H1 (cell line): ENCODE results near the gene DOCK8. TPM values are rescaled to one million over a fixed set of nuclear protein-coding genes. Genes with fewer than 3 reads are reported as not detected.

ENCODE experiments used
- CTCF ChIA-PET: fragments of 300-600 bp; sonication (Branson Sonifier 250); formaldehyde crosslinking; loops from one replicate; lab custom pipeline; 2021; ENCODE audit not compliant: partially characterized antibody; lab: Charles Lee
- POLR2A ChIA-PET: fragments of 300-600 bp; sonication (Branson Sonifier 250); formaldehyde crosslinking; loops from one replicate; lab custom pipeline; 2021; ENCODE audit warnings: inconsistent platforms; ENCODE audit not compliant: partially characterized antibody; lab: Charles Lee
- DNase-seq, 2 experiments: peaks; one replicate each; pipeline versions ENCODE4 v3.0.0 to v3.0.0-alpha.2; 2010 to 2022; ENCODE audit warnings: low spot score in 2 of 2, low read depth in 1 of 2, mixed read lengths in 1 of 2
- FAIRE-seq: peaks from 2 replicates; lab custom pipeline; 2011; peaks lifted over from hg19 to GRCh38; lab: Jason Lieb, UNC
- H2AFZ ChIP-seq: 2 replicates; pipeline ENCODE4 v1.8.1; 2012; ENCODE audit warnings: low read length, inconsistent platforms
- H2AK5ac ChIP-seq: 2 replicates; pipeline ENCODE4 v1.6.1; 2013; ENCODE audit warnings: low read depth, low read length
- H2BK120ac ChIP-seq: replicated peaks from 2 replicates; pipeline ENCODE3; 2013; ENCODE audit warnings: low read depth, low read length, inconsistent platforms
- H2BK12ac ChIP-seq: 2 replicates; pipeline ENCODE4 v1.6.1; 2013; ENCODE audit warnings: low read depth, low read length
- H2BK15ac ChIP-seq: 2 replicates; pipeline ENCODE4 v1.6.1; 2013; ENCODE audit warnings: low read length
- H2BK20ac ChIP-seq: 2 replicates; pipeline ENCODE4 v1.6.1; 2013; ENCODE audit warnings: low read length
- H2BK5ac ChIP-seq: 2 replicates; pipeline ENCODE4 v1.6.1; 2013; ENCODE audit warnings: low read depth, low read length
- H3K14ac ChIP-seq: 2 replicates; pipeline ENCODE4 v1.6.1; 2013; ENCODE audit warnings: inconsistent platforms; ENCODE audit not compliant: insufficient read length
- H3K18ac ChIP-seq: 2 replicates; pipeline ENCODE4 v1.6.1; 2013; ENCODE audit warnings: low read length; ENCODE audit errors: extremely low read depth
- H3K23ac ChIP-seq: 2 replicates; pipeline ENCODE4 v1.6.1; 2013; ENCODE audit warnings: inconsistent platforms; ENCODE audit not compliant: insufficient read length
- H3K23me2 ChIP-seq: 2 replicates; pipeline ENCODE4 v1.6.1; 2013; ENCODE audit warnings: low read depth, low read length
- H3K27ac ChIP-seq: 2 replicates; pipeline ENCODE4 v1.6.1; 2011; ENCODE audit warnings: low read depth, low read length, inconsistent platforms
- H3K27me3 ChIP-seq, 4 experiments: replicated peaks in 1 of 4; 1 replicate in 1 of 4; 2 replicates in 3 of 4; pipeline versions ENCODE4 v1.6.1 to v1.8.1; 2011 to 2013; ENCODE audit warnings: low read length in 3 of 4, mild to moderate bottlenecking in 3 of 4, inconsistent platforms in 2 of 4, mixed read lengths in 2 of 4, moderate library complexity in 1 of 4; ENCODE audit not compliant: control insufficient read depth in 3 of 4, insufficient read depth in 3 of 4; ENCODE audit errors: extremely low read depth in 1 of 4
- H3K36me3 ChIP-seq, 4 experiments: 2 replicates each; pipeline versions ENCODE4 v1.6.1 to v1.8.1; 2011 to 2013; ENCODE audit warnings: mild to moderate bottlenecking in 4 of 4, low read length in 3 of 4, moderate library complexity in 2 of 4, control low read depth in 1 of 4, inconsistent platforms in 1 of 4; ENCODE audit not compliant: insufficient read depth in 4 of 4, control insufficient read depth in 2 of 4
- H3K4ac ChIP-seq: replicated peaks from 2 replicates; pipeline ENCODE3; 2013; ENCODE audit warnings: low read length, low read depth, mixed read lengths, inconsistent platforms; ENCODE audit not compliant: insufficient read length
- H3K4me1 ChIP-seq, 4 experiments: replicated peaks in 1 of 4; 1 replicate in 1 of 4; 2 replicates in 3 of 4; pipeline versions ENCODE4 v1.6.1 to v1.8.1; 2011 to 2013; ENCODE audit warnings: low read length in 3 of 4, inconsistent platforms in 2 of 4, mixed read lengths in 1 of 4; ENCODE audit not compliant: insufficient read depth in 4 of 4, control insufficient read depth in 3 of 4
- H3K4me2 ChIP-seq, 2 experiments: 2 replicates each; pipeline versions ENCODE4 v1.6.1 to v1.8.1; 2011 to 2013; ENCODE audit warnings: low read depth in 2 of 2, low read length in 2 of 2, control low read depth in 1 of 2, inconsistent platforms in 1 of 2, mild to moderate bottlenecking in 1 of 2; ENCODE audit not compliant: insufficient read depth in 1 of 2
- H3K4me3 ChIP-seq, 4 experiments: fragments of 200-600, 300-600 bp in 1 of 4; sonication (generic), shearing (Covaris generic), sonication (Bioruptor Twin) in 1 of 4; 2 replicates each; pipeline versions ENCODE4 v1.5.1 to v1.8.1; 2011 to 2016; ENCODE audit warnings: low read length in 4 of 4, low read depth in 3 of 4, control low read depth in 2 of 4, inconsistent platforms in 2 of 4, mild to moderate bottlenecking in 2 of 4, mixed read lengths in 1 of 4, moderate library complexity in 1 of 4; ENCODE audit not compliant: insufficient read depth in 2 of 4; ENCODE audit errors: extremely low read depth in 1 of 4
- H3K56ac ChIP-seq: replicated peaks from 2 replicates; pipeline ENCODE3; 2013; ENCODE audit warnings: low read depth, mild to moderate bottlenecking, mixed read lengths, low read length, inconsistent platforms; ENCODE audit not compliant: insufficient read length
- H3K79me1 ChIP-seq: 2 replicates; pipeline ENCODE4 v1.6.1; 2013; ENCODE audit warnings: low read depth, low read length, control low read depth
- H3K79me2 ChIP-seq, 2 experiments: 2 replicates each; pipeline versions ENCODE4 v1.6.1 to v1.8.1; 2012 to 2013; ENCODE audit warnings: low read length in 2 of 2, mild to moderate bottlenecking in 2 of 2, inconsistent platforms in 1 of 2; ENCODE audit not compliant: insufficient read depth in 2 of 2, control insufficient read depth in 1 of 2
- H3K9ac ChIP-seq, 4 experiments: replicated peaks in 1 of 4; 1 replicate in 1 of 4; 2 replicates in 3 of 4; pipeline versions ENCODE4 v1.6.1 to v1.8.1; 2011 to 2013; ENCODE audit warnings: low read depth in 3 of 4, low read length in 3 of 4, control low read depth in 2 of 4, mild to moderate bottlenecking in 2 of 4, moderate library complexity in 2 of 4, inconsistent platforms in 1 of 4; ENCODE audit errors: extremely low read depth in 1 of 4
- H3K9me3 ChIP-seq, 2 experiments: 2 replicates each; pipeline versions ENCODE4 v1.6.1 to v1.8.1; 2012 to 2013; ENCODE audit warnings: mild to moderate bottlenecking in 2 of 2, moderate library complexity in 2 of 2, control low read depth in 1 of 2, inconsistent platforms in 1 of 2, low read depth in 1 of 2, low read length in 1 of 2, mixed read lengths in 1 of 2; ENCODE audit not compliant: insufficient read depth in 2 of 2
- H4K20me1 ChIP-seq, 2 experiments: replicated peaks in 1 of 2; 2 replicates each; pipeline versions ENCODE3 to v1.8.1; 2011 to 2013; ENCODE audit warnings: inconsistent platforms in 2 of 2, low read length in 2 of 2, mild to moderate bottlenecking in 1 of 2; ENCODE audit not compliant: insufficient read depth in 2 of 2, control insufficient read depth in 1 of 2
- H4K5ac ChIP-seq: 2 replicates; pipeline ENCODE4 v1.6.1; 2013; ENCODE audit warnings: low read length, low read depth, mixed read lengths, inconsistent platforms; ENCODE audit not compliant: insufficient read length
- H4K8ac ChIP-seq: 2 replicates; pipeline ENCODE4 v1.8.0; 2013; ENCODE audit warnings: mild to moderate bottlenecking, moderate library complexity, low read length, inconsistent platforms; ENCODE audit not compliant: insufficient read depth; ENCODE audit errors: extremely low read depth
- H4K91ac ChIP-seq: replicated peaks from 2 replicates; pipeline ENCODE3; 2013; ENCODE audit warnings: low read length, mixed read lengths, inconsistent platforms; ENCODE audit not compliant: insufficient read length
- BRCA1 ChIP-seq: IDR thresholded peaks from 2 replicates; pipeline ENCODE4 v1.6.1; 2012; ENCODE audit warnings: low read depth, low read length, improper control_type of control experiment
- CREB1 ChIP-seq: IDR thresholded peaks from 2 replicates; pipeline ENCODE4 v1.6.1; 2012; ENCODE audit warnings: inconsistent platforms
- CTCF ChIP-seq, 3 experiments: IDR thresholded peaks; 1 replicate in 2 of 3; 2 replicates in 1 of 3; pipeline versions ENCODE4 v1.5.1 to v1.6.1; 2011; ENCODE audit warnings: low read length in 3 of 3, mild to moderate bottlenecking in 3 of 3, inconsistent platforms in 2 of 3, low read depth in 1 of 3, moderate library complexity in 1 of 3; ENCODE audit not compliant: insufficient read depth in 1 of 3; ENCODE audit errors: control extremely low read depth in 1 of 3
- EZH2 ChIP-seq: fragments of 200-600 bp; sonication (generic); IDR thresholded peaks from 2 replicates; pipeline ENCODE4 v1.7.1; 2012; ENCODE audit warnings: low read depth, mild to moderate bottlenecking, moderate library complexity, low read length, inconsistent platforms; ENCODE audit not compliant: severe bottlenecking
- FOSL1 ChIP-seq: IDR thresholded peaks from 2 replicates; pipeline ENCODE4 v1.6.1; 2011; ENCODE audit warnings: mild to moderate bottlenecking, low read depth, low read length, moderate library complexity; ENCODE audit not compliant: insufficient read depth
- GTF2F1 ChIP-seq: IDR thresholded peaks from 2 replicates; pipeline ENCODE4 v1.6.1; 2012; ENCODE audit warnings: low read depth, low read length, improper control_type of control experiment, borderline replicate concordance
- POLR2A ChIP-seq, 2 experiments: IDR thresholded peaks; 1 replicate in 1 of 2; 2 replicates in 1 of 2; pipeline ENCODE4 v1.6.1; 2011; ENCODE audit warnings: low read depth in 2 of 2, low read length in 2 of 2, mild to moderate bottlenecking in 2 of 2; ENCODE audit errors: control extremely low read depth in 1 of 2
- RBBP5 ChIP-seq: IDR thresholded peaks from 2 replicates; pipeline ENCODE4 v1.7.1; 2012; ENCODE audit warnings: low read depth, mild to moderate bottlenecking, inconsistent platforms, low read length, moderate library complexity, borderline replicate concordance
- RXRA ChIP-seq: IDR thresholded peaks from 2 replicates; pipeline ENCODE4 v1.6.1; 2011; ENCODE audit warnings: low read depth, mild to moderate bottlenecking, low read length, moderate library complexity; ENCODE audit not compliant: insufficient read depth
- YY1 ChIP-seq: IDR thresholded peaks from 2 replicates; pipeline ENCODE4 v1.6.1; 2011; ENCODE audit warnings: low read depth, mild to moderate bottlenecking, low read length
- ZNF274 ChIP-seq: IDR thresholded peaks from 2 replicates; pipeline ENCODE4 v1.7.0; 2012; ENCODE audit warnings: low read length, borderline replicate concordance; ENCODE audit errors: extremely low read depth
- WGBS, 2 experiments: shearing (Covaris generic) in 1 of 2; methylation state at CpG; one replicate each; pipeline versions ENCODE4 v1.1.6 to v1.1.7; 2013 to 2015; ENCODE audit warnings: low lambda C conversion rate in 2 of 2, mixed read lengths in 2 of 2, inconsistent platforms in 1 of 2, low coverage in 1 of 2, missing lambda C conversion rate in 1 of 2; ENCODE audit not compliant: insufficient replicate concordance in 2 of 2, insufficient coverage in 1 of 2, insufficient read length in 1 of 2; ENCODE audit errors: extremely low coverage in 1 of 2, missing lambda C conversion rate in 1 of 2; 5-methylcytosine and 5-hydroxymethylcytosine counted together
- polyA plus RNA-seq, 7 experiments: library from polyadenylated mRNA; depleted of rRNA in 3 of 7; stranded (reverse) in 5 of 7; unstranded in 2 of 7; fragments of >200 nt in 5 of 7; fragments of 200-250 nt in 2 of 7; gene quantifications; 1 replicate in 5 of 7; 2 replicates in 1 of 7; 4 replicates in 1 of 7; pipeline versions ENCODE4 v1.2.1 to v1.2.3, GENCODE V29; 2011 to 2013; ENCODE audit warnings: missing spikeins in 2 of 7, mixed read lengths in 2 of 7
- total RNA-seq: library from RNA; stranded (reverse); fragmentation: NEBNext Ultra II Directional; extraction: Animal tissue kit (Norgen Biotek cat#: 25700); gene quantifications from 2 replicates; pipeline ENCODE4 v1.2.1, GENCODE V29; 2021

DOCK8 gene
- total and polyA plus RNA-seq, 2 of the 8 experiments (the other 6 are each of a cell fraction or from before 2014, with no cell fraction given), result 0.57 to 2.0 TPM

- Histone ChIP-seq H4K5ac (no peak overlapping the region), H2BK12ac (no peak overlapping the region), H3K9me3 (peaks cover 3 to 18% of the 10 kb centered on the region in 2 experiments; a peak in 3 of 4 replicates), H2BK5ac (no peak overlapping the region), H3K36me3 (no peaks in the 10 kb centered on the region), H4K20me1 (no peaks in the 10 kb centered on the region), H3K79me2 (no peaks in the 10 kb centered on the region), H3K4me2 (no peak overlapping the region), H3K56ac (no peak overlapping the region), H3K4me3 (no peak overlapping the region), H3K79me1 (no peaks in the 10 kb centered on the region), H3K18ac (no peak overlapping the region), H4K8ac (no peak overlapping the region), H3K4ac (no peak overlapping the region), H2BK120ac (no peak overlapping the region), H4K91ac (no peak overlapping the region), H3K23me2 (no peaks in the 10 kb centered on the region), H3K9ac (no peak overlapping the region), H3K4me1 (no peaks in the 10 kb centered on the region), H3K27ac (no peak overlapping the region), H3K27me3 (no peaks in the 10 kb centered on the region), H2BK15ac (no peak overlapping the region), H3K23ac (no peak overlapping the region), H2AFZ (no peak overlapping the region), H2AK5ac (no peak overlapping the region), H2BK20ac (no peak overlapping the region), H3K14ac (no peak overlapping the region)
- FAIRE-seq, result no peak
- no peak for DNase-seq
- ChIA-PET POLR2A (no interaction called here), CTCF (interaction anchor here (0.7 to 2.4 kb wide), 3 partner anchors 9 to 772 kb away, joined by 3 to 7 read pairs (median 3); no protein-coding TSS in a partner anchor)
- WGBS, 2 experiments, result 96% methylated on average over 3 of the region's 3 CpGs; no CpG with 5 or more reads in 1 of the 2 experiments
- TF ChIP-seq BRCA1 (no peak), CTCF (IDR thresholded peaks at IDR 0.05; ENCODE audit: control extremely low read depth in 1 of 3, insufficient read depth in 1 of 3, low read depth in 1 of 3, low read length in 3 of 3) (no peak), RBBP5 (no peak), ZNF274 (no peak), EZH2 (no peak), FOSL1 (no peak), CREB1 (no peak), POLR2A (IDR thresholded peaks at IDR 0.05; ENCODE audit: control extremely low read depth in 1 of 2, low read depth in 2 of 2, low read length in 2 of 2) (no peak), YY1 (no peak), RXRA (no peak), GTF2F1 (no peak)
These were observed 22.6 kb downstream of the DOCK8 start for GRCh38 chr9:237141-237857.
